Right atrium auricular region (tissue), 2 donors: Measurements from ENCODE around the gene SH2D7. TPM values are rescaled to one million over a fixed set of nuclear protein-coding genes. Genes with fewer than 3 reads are reported as not detected.

Experiments
- DNase-seq: peaks from one replicate; pipeline ENCODE4 v3.0.0-alpha.2; 2019; ENCODE audit warnings: low spot score
- H3K27ac ChIP-seq, 2 donors: fragments of 200-600 bp; sonication (generic); 1 replicate in 1 of 2; 2 replicates in 1 of 2; pipeline ENCODE4 v1.5.1; 2016 to 2019
- H3K27me3 ChIP-seq, 2 donors: fragments of 200-600 bp; sonication (generic); one replicate each; pipeline versions ENCODE4 v1.5.1 to v1.6.0; 2017 to 2019
- H3K36me3 ChIP-seq: fragments of 200-600 bp; sonication (generic); one replicate; pipeline ENCODE4 v1.5.1; 2016
- H3K4me1 ChIP-seq, 2 donors: fragments of 200-600 bp; sonication (generic); one replicate each; pipeline versions ENCODE4 v1.5.1 to v1.6.0; 2017 to 2019
- H3K4me3 ChIP-seq, 2 donors: fragments of 200-600 bp; sonication (generic); 1 replicate in 1 of 2; 2 replicates in 1 of 2; pipeline ENCODE4 v1.5.1; 2017 to 2019; ENCODE audit warnings: mild to moderate bottlenecking in 1 of 2, moderate library complexity in 1 of 2
- H3K9me3 ChIP-seq, 2 donors: fragments of 200-600 bp; sonication (generic); one replicate each; pipeline ENCODE4 v1.5.1; 2019
- total RNA-seq, 2 donors: library from RNA; depleted of rRNA; stranded (reverse); fragments of >200 nt; gene quantifications; one replicate each; pipeline ENCODE4 v1.1.0, GENCODE V29; 2016
- TF ChIP-seq, protein P1 (sequence below), 2 donors: fragments of 200-600 bp; sonication (generic); IDR thresholded peaks; one replicate each; pipeline ENCODE4 v1.5.1; 2019; ENCODE audit warnings: antibody characterized with exemption in 2 of 2

SH2D7 gene
- total RNA-seq, 2 donors from 2014 or later, result not detected

DNA sequence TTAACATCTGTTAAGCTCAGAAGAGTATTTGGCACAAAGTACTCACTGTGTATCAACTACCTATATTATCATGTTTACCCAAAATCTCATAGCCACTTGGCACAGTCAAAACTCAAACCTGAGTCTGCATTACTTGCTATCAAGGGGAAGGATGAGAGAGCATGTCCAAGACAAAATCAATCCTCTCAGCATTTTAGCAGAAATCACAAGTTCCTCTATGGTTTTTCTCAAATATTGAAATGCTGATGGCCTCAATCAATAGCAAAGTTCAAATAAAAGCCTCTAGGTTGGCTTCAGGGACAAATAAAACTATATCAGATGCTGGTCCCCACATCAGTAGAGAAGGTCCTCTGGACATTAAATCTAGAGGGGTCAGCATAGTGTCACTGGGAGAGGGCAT is 29.1 kb upstream of the SH2D7 start:
- Histone ChIP-seq H3K27me3 (no peaks in the 10 kb centered on the region), H3K27ac (peak overlapping the region; percentile 76 to 88), H3K9me3 (no peaks in the 10 kb centered on the region), H3K4me1 (peaks cover 0 to 79% of the 10 kb centered on the region in 2 donors), H3K4me3 (no peak overlapping the region), H3K36me3 (no peaks in the 10 kb centered on the region)
- TF ChIP-seq, protein P1, sequence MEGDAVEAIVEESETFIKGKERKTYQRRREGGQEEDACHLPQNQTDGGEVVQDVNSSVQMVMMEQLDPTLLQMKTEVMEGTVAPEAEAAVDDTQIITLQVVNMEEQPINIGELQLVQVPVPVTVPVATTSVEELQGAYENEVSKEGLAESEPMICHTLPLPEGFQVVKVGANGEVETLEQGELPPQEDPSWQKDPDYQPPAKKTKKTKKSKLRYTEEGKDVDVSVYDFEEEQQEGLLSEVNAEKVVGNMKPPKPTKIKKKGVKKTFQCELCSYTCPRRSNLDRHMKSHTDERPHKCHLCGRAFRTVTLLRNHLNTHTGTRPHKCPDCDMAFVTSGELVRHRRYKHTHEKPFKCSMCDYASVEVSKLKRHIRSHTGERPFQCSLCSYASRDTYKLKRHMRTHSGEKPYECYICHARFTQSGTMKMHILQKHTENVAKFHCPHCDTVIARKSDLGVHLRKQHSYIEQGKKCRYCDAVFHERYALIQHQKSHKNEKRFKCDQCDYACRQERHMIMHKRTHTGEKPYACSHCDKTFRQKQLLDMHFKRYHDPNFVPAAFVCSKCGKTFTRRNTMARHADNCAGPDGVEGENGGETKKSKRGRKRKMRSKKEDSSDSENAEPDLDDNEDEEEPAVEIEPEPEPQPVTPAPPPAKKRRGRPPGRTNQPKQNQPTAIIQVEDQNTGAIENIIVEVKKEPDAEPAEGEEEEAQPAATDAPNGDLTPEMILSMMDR (IDR thresholded peaks at IDR 0.05), result no peak
- no peak for DNase-seq

DNA sequence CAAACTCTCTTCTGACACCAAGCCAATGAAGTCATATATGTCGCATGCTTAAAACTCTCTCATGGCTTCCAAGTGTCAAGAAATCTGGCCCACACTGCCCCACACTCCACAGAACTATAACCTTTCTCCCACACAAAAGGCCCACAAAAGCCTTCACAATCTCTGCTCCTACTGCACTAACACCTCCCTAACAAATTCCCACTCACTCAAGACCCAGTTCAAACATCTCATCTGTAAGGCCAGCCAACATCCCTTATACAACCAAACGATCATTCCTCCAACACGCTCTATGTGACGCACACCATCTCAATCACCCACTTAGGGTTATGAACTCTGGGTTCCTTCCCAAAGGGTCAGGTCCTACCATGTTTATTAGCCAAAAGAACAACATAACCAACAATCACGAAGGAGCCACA is 28.4 kb upstream of the SH2D7 start:
- Histone ChIP-seq H3K27me3 (no peaks in the 10 kb centered on the region), H3K27ac (peak overlapping the region; percentile 76 to 88), H3K4me1 (peaks cover 0 to 79% of the 10 kb centered on the region in 2 donors), H3K36me3 (no peaks in the 10 kb centered on the region), H3K9me3 (no peaks in the 10 kb centered on the region), H3K4me3 (no peak overlapping the region)
- no peak for DNase-seq
- TF ChIP-seq, protein P1 (IDR thresholded peaks at IDR 0.05), result no peak

DNA sequence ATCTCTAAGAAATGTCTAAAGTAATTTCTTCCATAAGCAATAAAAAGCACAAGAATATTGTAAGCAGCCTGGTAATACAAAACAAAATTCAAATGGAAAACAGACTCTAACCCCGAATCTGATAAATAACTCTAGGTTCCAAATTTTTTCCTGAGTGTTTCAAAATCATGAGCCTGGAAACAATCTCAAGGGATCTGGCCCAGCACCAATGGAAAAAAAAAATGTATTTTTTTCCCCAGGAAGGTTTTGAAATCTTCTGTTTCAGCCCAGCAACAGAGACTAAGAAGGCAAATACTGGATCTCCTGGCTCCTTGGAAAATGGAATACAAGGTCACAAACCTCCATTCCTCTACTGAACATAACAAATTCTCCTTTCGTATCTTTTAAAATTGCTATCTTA is 27.8 kb upstream of the SH2D7 start:
- no peak overlapping the region for H3K4me3 ChIP-seq
- H3K27ac ChIP-seq, result peak overlapping the region; percentile 76 to 88
- no peaks in the 10 kb centered on the region for H3K36me3 ChIP-seq
- no peaks in the 10 kb centered on the region for H3K27me3 ChIP-seq
- no peaks in the 10 kb centered on the region for H3K9me3 ChIP-seq
- peaks cover 0 to 79% of the 10 kb centered on the region in 2 donors for H3K4me1 ChIP-seq
- DNase-seq, result no peak
- TF ChIP-seq, protein P1 (IDR thresholded peaks at IDR 0.05), result no peak

DNA sequence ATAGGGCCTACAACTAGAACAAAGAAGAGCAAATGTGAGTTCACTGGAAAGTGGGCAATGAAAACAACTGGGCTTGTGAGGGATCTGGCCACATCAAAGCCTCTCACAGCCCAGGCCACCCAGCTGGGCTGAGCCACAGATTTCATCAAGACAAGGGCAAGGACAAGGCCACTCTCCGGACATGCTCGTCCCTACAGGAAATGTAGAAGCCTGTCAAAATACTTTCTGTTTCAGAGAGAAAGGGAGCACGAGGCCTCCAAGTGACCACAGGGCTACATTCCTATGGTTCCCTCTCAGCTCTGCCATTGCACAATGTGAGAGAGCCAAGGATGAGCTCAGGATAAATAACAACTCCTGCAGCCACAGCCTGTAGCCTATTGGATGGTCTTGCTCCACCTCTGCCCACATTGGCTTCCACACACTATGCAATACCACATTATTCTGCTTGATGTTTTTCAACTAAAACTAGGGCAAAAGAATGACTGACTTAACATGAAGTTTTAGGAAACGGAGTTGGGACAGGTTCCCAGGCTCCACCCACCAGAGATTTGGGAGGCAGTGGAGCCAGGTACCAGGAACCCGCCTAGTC is 27.0 kb upstream of the SH2D7 start:
- H3K27ac ChIP-seq, result peak overlapping the region; percentile 76 to 88
- H3K36me3 ChIP-seq, result no peaks in the 10 kb centered on the region
- TF ChIP-seq, protein P1 (IDR thresholded peaks at IDR 0.05), result no peak
- peaks cover 0 to 83% of the 10 kb centered on the region in 2 donors for H3K4me1 ChIP-seq
- no peak overlapping the region for H3K4me3 ChIP-seq
- DNase-seq, result peak; percentile 92
- H3K27me3 ChIP-seq, result no peaks in the 10 kb centered on the region
- no peaks in the 10 kb centered on the region for H3K9me3 ChIP-seq

DNA sequence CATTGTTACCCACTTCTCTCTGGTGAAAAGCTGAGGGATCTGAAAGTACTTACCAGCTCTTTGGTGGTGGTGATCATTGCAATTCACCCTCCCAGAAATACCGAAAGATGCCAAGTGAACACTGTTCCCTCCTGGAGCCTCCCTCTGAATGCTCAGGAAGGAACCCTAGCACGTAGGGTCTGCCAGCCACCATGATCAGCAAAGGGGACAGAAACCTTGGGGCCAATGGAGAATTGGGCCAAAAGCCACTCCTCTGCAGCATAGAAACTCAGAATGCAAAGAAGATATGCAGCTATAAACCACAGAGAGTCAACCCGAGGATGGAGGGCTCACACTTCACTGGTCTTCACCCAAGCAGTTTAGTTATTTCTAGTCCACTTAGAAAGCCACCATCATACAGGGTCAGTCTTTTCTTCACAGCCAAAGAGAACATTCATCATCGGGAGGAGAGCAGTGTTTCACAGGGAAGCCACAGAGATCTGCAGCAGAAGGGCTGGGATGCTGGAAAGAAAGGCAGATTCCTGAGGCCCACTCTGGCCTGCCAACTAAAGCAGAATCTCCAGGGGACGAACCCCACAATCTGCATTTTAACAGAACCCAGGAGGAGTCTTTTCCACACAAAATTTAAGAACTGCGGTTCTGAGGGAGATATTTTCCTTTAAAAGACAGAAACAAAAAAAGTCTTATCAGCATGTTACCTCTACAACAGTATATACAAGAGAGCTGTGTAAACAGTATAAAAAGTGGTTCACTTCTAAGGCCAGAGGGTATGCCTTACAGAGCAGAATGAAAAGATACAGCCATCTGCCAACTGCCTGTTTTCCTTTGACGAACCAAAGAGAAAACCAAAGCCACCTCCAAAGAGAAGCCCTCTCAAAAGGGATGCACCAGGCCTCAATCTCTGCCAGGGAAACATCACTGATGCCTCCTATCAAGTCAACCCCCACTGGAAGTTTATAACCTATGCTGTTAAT is 26.1 kb upstream of the SH2D7 start:
- Histone ChIP-seq H3K4me3 (no peak overlapping the region), H3K36me3 (no peaks in the 10 kb centered on the region), H3K27ac (peak overlapping the region; percentile 76 to 88), H3K9me3 (no peaks in the 10 kb centered on the region), H3K4me1 (peaks cover 0 to 84% of the 10 kb centered on the region in 2 donors), H3K27me3 (no peaks in the 10 kb centered on the region)
- TF ChIP-seq, protein P1 (IDR thresholded peaks at IDR 0.05), result no peak
- no peak for DNase-seq
